H1 (cell line): ENCODE data around the gene GPR17. TPM values are rescaled to one million over a fixed set of nuclear protein-coding genes. Genes with fewer than 3 reads are reported as not detected.

Source experiments
- CTCF ChIA-PET: fragments of 300-600 bp; sonication (Branson Sonifier 250); formaldehyde crosslinking; loops from one replicate; lab custom pipeline; 2021; ENCODE audit not compliant: partially characterized antibody; lab: Charles Lee
- POLR2A ChIA-PET: fragments of 300-600 bp; sonication (Branson Sonifier 250); formaldehyde crosslinking; loops from one replicate; lab custom pipeline; 2021; ENCODE audit warnings: inconsistent platforms; ENCODE audit not compliant: partially characterized antibody; lab: Charles Lee
- DNase-seq, 2 experiments: peaks; one replicate each; pipeline versions ENCODE4 v3.0.0 to v3.0.0-alpha.2; 2010 to 2022; ENCODE audit warnings: low spot score in 2 of 2, low read depth in 1 of 2, mixed read lengths in 1 of 2
- FAIRE-seq: peaks from 2 replicates; lab custom pipeline; 2011; peaks lifted over from hg19 to GRCh38; lab: Jason Lieb, UNC
- H2AFZ ChIP-seq: 2 replicates; pipeline ENCODE4 v1.8.1; 2012; ENCODE audit warnings: low read length, inconsistent platforms
- H2AK5ac ChIP-seq: 2 replicates; pipeline ENCODE4 v1.6.1; 2013; ENCODE audit warnings: low read depth, low read length
- H2BK120ac ChIP-seq: replicated peaks from 2 replicates; pipeline ENCODE3; 2013; ENCODE audit warnings: low read depth, low read length, inconsistent platforms
- H2BK12ac ChIP-seq: 2 replicates; pipeline ENCODE4 v1.6.1; 2013; ENCODE audit warnings: low read depth, low read length
- H2BK15ac ChIP-seq: 2 replicates; pipeline ENCODE4 v1.6.1; 2013; ENCODE audit warnings: low read length
- H2BK20ac ChIP-seq: 2 replicates; pipeline ENCODE4 v1.6.1; 2013; ENCODE audit warnings: low read length
- H2BK5ac ChIP-seq: 2 replicates; pipeline ENCODE4 v1.6.1; 2013; ENCODE audit warnings: low read depth, low read length
- H3K14ac ChIP-seq: 2 replicates; pipeline ENCODE4 v1.6.1; 2013; ENCODE audit warnings: inconsistent platforms; ENCODE audit not compliant: insufficient read length
- H3K18ac ChIP-seq: 2 replicates; pipeline ENCODE4 v1.6.1; 2013; ENCODE audit warnings: low read length; ENCODE audit errors: extremely low read depth
- H3K23ac ChIP-seq: 2 replicates; pipeline ENCODE4 v1.6.1; 2013; ENCODE audit warnings: inconsistent platforms; ENCODE audit not compliant: insufficient read length
- H3K23me2 ChIP-seq: 2 replicates; pipeline ENCODE4 v1.6.1; 2013; ENCODE audit warnings: low read depth, low read length
- H3K27ac ChIP-seq: 2 replicates; pipeline ENCODE4 v1.6.1; 2011; ENCODE audit warnings: low read depth, low read length, inconsistent platforms
- H3K27me3 ChIP-seq, 4 experiments: replicated peaks in 1 of 4; 1 replicate in 1 of 4; 2 replicates in 3 of 4; pipeline versions ENCODE4 v1.6.1 to v1.8.1; 2011 to 2013; ENCODE audit warnings: low read length in 3 of 4, mild to moderate bottlenecking in 3 of 4, inconsistent platforms in 2 of 4, mixed read lengths in 2 of 4, moderate library complexity in 1 of 4; ENCODE audit not compliant: control insufficient read depth in 3 of 4, insufficient read depth in 3 of 4; ENCODE audit errors: extremely low read depth in 1 of 4
- H3K36me3 ChIP-seq, 4 experiments: 2 replicates each; pipeline versions ENCODE4 v1.6.1 to v1.8.1; 2011 to 2013; ENCODE audit warnings: mild to moderate bottlenecking in 4 of 4, low read length in 3 of 4, moderate library complexity in 2 of 4, control low read depth in 1 of 4, inconsistent platforms in 1 of 4; ENCODE audit not compliant: insufficient read depth in 4 of 4, control insufficient read depth in 2 of 4
- H3K4ac ChIP-seq: replicated peaks from 2 replicates; pipeline ENCODE3; 2013; ENCODE audit warnings: low read length, low read depth, mixed read lengths, inconsistent platforms; ENCODE audit not compliant: insufficient read length
- H3K4me1 ChIP-seq, 4 experiments: replicated peaks in 1 of 4; 1 replicate in 1 of 4; 2 replicates in 3 of 4; pipeline versions ENCODE4 v1.6.1 to v1.8.1; 2011 to 2013; ENCODE audit warnings: low read length in 3 of 4, inconsistent platforms in 2 of 4, mixed read lengths in 1 of 4; ENCODE audit not compliant: insufficient read depth in 4 of 4, control insufficient read depth in 3 of 4
- H3K4me2 ChIP-seq, 2 experiments: 2 replicates each; pipeline versions ENCODE4 v1.6.1 to v1.8.1; 2011 to 2013; ENCODE audit warnings: low read depth in 2 of 2, low read length in 2 of 2, control low read depth in 1 of 2, inconsistent platforms in 1 of 2, mild to moderate bottlenecking in 1 of 2; ENCODE audit not compliant: insufficient read depth in 1 of 2
- H3K4me3 ChIP-seq, 4 experiments: fragments of 200-600, 300-600 bp in 1 of 4; sonication (generic), shearing (Covaris generic), sonication (Bioruptor Twin) in 1 of 4; 2 replicates each; pipeline versions ENCODE4 v1.5.1 to v1.8.1; 2011 to 2016; ENCODE audit warnings: low read length in 4 of 4, low read depth in 3 of 4, control low read depth in 2 of 4, inconsistent platforms in 2 of 4, mild to moderate bottlenecking in 2 of 4, mixed read lengths in 1 of 4, moderate library complexity in 1 of 4; ENCODE audit not compliant: insufficient read depth in 2 of 4; ENCODE audit errors: extremely low read depth in 1 of 4
- H3K56ac ChIP-seq: replicated peaks from 2 replicates; pipeline ENCODE3; 2013; ENCODE audit warnings: low read depth, mild to moderate bottlenecking, mixed read lengths, low read length, inconsistent platforms; ENCODE audit not compliant: insufficient read length
- H3K79me1 ChIP-seq: 2 replicates; pipeline ENCODE4 v1.6.1; 2013; ENCODE audit warnings: low read depth, low read length, control low read depth
- H3K79me2 ChIP-seq, 2 experiments: 2 replicates each; pipeline versions ENCODE4 v1.6.1 to v1.8.1; 2012 to 2013; ENCODE audit warnings: low read length in 2 of 2, mild to moderate bottlenecking in 2 of 2, inconsistent platforms in 1 of 2; ENCODE audit not compliant: insufficient read depth in 2 of 2, control insufficient read depth in 1 of 2
- H3K9ac ChIP-seq, 4 experiments: replicated peaks in 1 of 4; 1 replicate in 1 of 4; 2 replicates in 3 of 4; pipeline versions ENCODE4 v1.6.1 to v1.8.1; 2011 to 2013; ENCODE audit warnings: low read depth in 3 of 4, low read length in 3 of 4, control low read depth in 2 of 4, mild to moderate bottlenecking in 2 of 4, moderate library complexity in 2 of 4, inconsistent platforms in 1 of 4; ENCODE audit errors: extremely low read depth in 1 of 4
- H3K9me3 ChIP-seq, 2 experiments: 2 replicates each; pipeline versions ENCODE4 v1.6.1 to v1.8.1; 2012 to 2013; ENCODE audit warnings: mild to moderate bottlenecking in 2 of 2, moderate library complexity in 2 of 2, control low read depth in 1 of 2, inconsistent platforms in 1 of 2, low read depth in 1 of 2, low read length in 1 of 2, mixed read lengths in 1 of 2; ENCODE audit not compliant: insufficient read depth in 2 of 2
- H4K20me1 ChIP-seq, 2 experiments: replicated peaks in 1 of 2; 2 replicates each; pipeline versions ENCODE3 to v1.8.1; 2011 to 2013; ENCODE audit warnings: inconsistent platforms in 2 of 2, low read length in 2 of 2, mild to moderate bottlenecking in 1 of 2; ENCODE audit not compliant: insufficient read depth in 2 of 2, control insufficient read depth in 1 of 2
- H4K5ac ChIP-seq: 2 replicates; pipeline ENCODE4 v1.6.1; 2013; ENCODE audit warnings: low read length, low read depth, mixed read lengths, inconsistent platforms; ENCODE audit not compliant: insufficient read length
- H4K8ac ChIP-seq: 2 replicates; pipeline ENCODE4 v1.8.0; 2013; ENCODE audit warnings: mild to moderate bottlenecking, moderate library complexity, low read length, inconsistent platforms; ENCODE audit not compliant: insufficient read depth; ENCODE audit errors: extremely low read depth
- H4K91ac ChIP-seq: replicated peaks from 2 replicates; pipeline ENCODE3; 2013; ENCODE audit warnings: low read length, mixed read lengths, inconsistent platforms; ENCODE audit not compliant: insufficient read length
- CBX5 ChIP-seq: fragments of 300-800, 300-1000 bp; sonication (generic); IDR thresholded peaks from 2 replicates; pipeline ENCODE4 v1.7.1; 2016; ENCODE audit warnings: antibody characterized with exemption, low read length, low read depth
- CBX8 ChIP-seq: fragments of 300-800, 300-1000 bp; sonication (generic); IDR thresholded peaks from 2 replicates; pipeline ENCODE4 v1.7.1; 2016; ENCODE audit warnings: low read depth, low read length, borderline replicate concordance
- CEBPB ChIP-seq: IDR thresholded peaks from 2 replicates; pipeline ENCODE4 v1.6.1; 2012; ENCODE audit warnings: low read depth, low read length
- FOSL1 ChIP-seq: IDR thresholded peaks from 2 replicates; pipeline ENCODE4 v1.6.1; 2011; ENCODE audit warnings: mild to moderate bottlenecking, low read depth, low read length, moderate library complexity; ENCODE audit not compliant: insufficient read depth
- HDAC6 ChIP-seq: IDR thresholded peaks from one replicate; pipeline ENCODE4 v1.7.1; 2012; ENCODE audit warnings: low read depth, mild to moderate bottlenecking, inconsistent platforms, low read length, moderate library complexity
- MAFK ChIP-seq: IDR thresholded peaks from 2 replicates; pipeline ENCODE4 v1.6.1; 2012; ENCODE audit warnings: low read depth, mild to moderate bottlenecking, improper control_type of control experiment, low read length
- POU5F1 ChIP-seq: IDR thresholded peaks from 2 replicates; pipeline ENCODE4 v1.6.1; 2011; ENCODE audit warnings: low read depth, mild to moderate bottlenecking, low read length, moderate library complexity
- RFX5 ChIP-seq: IDR thresholded peaks from 2 replicates; pipeline ENCODE4 v1.6.1; 2011; ENCODE audit warnings: low read depth, low read length, improper control_type of control experiment, borderline replicate concordance
- SIN3A ChIP-seq, 2 experiments: IDR thresholded peaks in 1 of 2; conservative IDR thresholded peaks in 1 of 2; 2 replicates each; pipeline ENCODE4 v1.6.1; 2011 to 2012; ENCODE audit warnings: low read length in 2 of 2, improper control_type of control experiment in 1 of 2, low read depth in 1 of 2, mild to moderate bottlenecking in 1 of 2
- SP1 ChIP-seq: IDR thresholded peaks from 2 replicates; pipeline ENCODE4 v1.6.1; 2011; ENCODE audit warnings: low read depth, low read length
- TAF1 ChIP-seq: IDR thresholded peaks from 2 replicates; pipeline ENCODE4 v1.6.1; 2011; ENCODE audit warnings: mild to moderate bottlenecking, low read depth, low read length
- TCF12 ChIP-seq: IDR thresholded peaks from 2 replicates; pipeline ENCODE4 v1.6.1; 2011; ENCODE audit warnings: low read depth, mild to moderate bottlenecking, low read length
- WGBS, 2 experiments: shearing (Covaris generic) in 1 of 2; methylation state at CpG; one replicate each; pipeline versions ENCODE4 v1.1.6 to v1.1.7; 2013 to 2015; ENCODE audit warnings: low lambda C conversion rate in 2 of 2, mixed read lengths in 2 of 2, inconsistent platforms in 1 of 2, low coverage in 1 of 2, missing lambda C conversion rate in 1 of 2; ENCODE audit not compliant: insufficient replicate concordance in 2 of 2, insufficient coverage in 1 of 2, insufficient read length in 1 of 2; ENCODE audit errors: extremely low coverage in 1 of 2, missing lambda C conversion rate in 1 of 2; 5-methylcytosine and 5-hydroxymethylcytosine counted together
- polyA plus RNA-seq, 7 experiments: library from polyadenylated mRNA; depleted of rRNA in 3 of 7; stranded (reverse) in 5 of 7; unstranded in 2 of 7; fragments of >200 nt in 5 of 7; fragments of 200-250 nt in 2 of 7; gene quantifications; 1 replicate in 5 of 7; 2 replicates in 1 of 7; 4 replicates in 1 of 7; pipeline versions ENCODE4 v1.2.1 to v1.2.3, GENCODE V29; 2011 to 2013; ENCODE audit warnings: missing spikeins in 2 of 7, mixed read lengths in 2 of 7
- total RNA-seq: library from RNA; stranded (reverse); fragmentation: NEBNext Ultra II Directional; extraction: Animal tissue kit (Norgen Biotek cat#: 25700); gene quantifications from 2 replicates; pipeline ENCODE4 v1.2.1, GENCODE V29; 2021
- TF ChIP-seq, protein P1 (sequence below): IDR thresholded peaks from 2 replicates; pipeline ENCODE4 v1.6.1; 2011; ENCODE audit warnings: low read depth, mild to moderate bottlenecking, low read length; ENCODE audit not compliant: insufficient read depth

GPR17 gene
- total and polyA plus RNA-seq, 2 of the 8 experiments (the other 6 are each of a cell fraction or from before 2014, with no cell fraction given) = 0.03 TPM; not detected in 1

DNA sequence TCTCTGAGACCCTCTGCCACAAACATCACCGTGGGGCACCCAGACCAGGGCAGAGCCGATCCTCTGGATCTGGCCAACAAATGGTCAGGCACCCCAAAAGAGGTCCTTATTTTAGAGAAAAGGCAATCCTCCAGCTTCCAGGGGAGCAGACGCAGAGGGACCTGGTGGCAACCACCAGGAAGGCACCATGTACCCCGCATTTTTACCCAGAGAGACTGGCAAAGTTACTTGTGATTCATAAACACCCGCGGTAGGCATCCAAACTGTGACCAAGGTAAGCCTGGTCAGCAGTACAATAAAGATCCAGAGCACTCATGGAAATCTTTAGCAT lies 18.9 kb downstream of the GPR17 start:
- no peaks in the 10 kb centered on the region for H3K9me3 ChIP-seq
- H4K5ac ChIP-seq = no peak overlapping the region
- FAIRE-seq (no peak), DNase-seq (no peak)
- CTCF ChIA-PET = interaction anchor here (0.6 to 2.6 kb wide), 6 partner anchors 12 to 244 kb away, joined by 3 to 11 read pairs (median 4); no protein-coding TSS in a partner anchor
- no peak overlapping the region for H3K56ac ChIP-seq
- no peak overlapping the region for H2BK15ac ChIP-seq
- H2BK120ac ChIP-seq = no peak overlapping the region
- H3K23ac ChIP-seq = no peak overlapping the region
- POLR2A ChIA-PET = interaction anchor here (3.8 kb wide), 1 partner anchor 10 kb away, joined by 21 read pairs; the partner anchor contains the start of gene LIMS2
- H3K79me2 ChIP-seq = no peaks in the 10 kb centered on the region
- H3K23me2 ChIP-seq = peaks cover 3% of the 10 kb centered on the region; the same call in 1 of the 2 replicates
- H4K8ac ChIP-seq = no peak overlapping the region
- no peaks in the 10 kb centered on the region for H3K79me1 ChIP-seq
- peak overlapping the region in 1 of 4 experiments; percentile 63; a peak in 1 of 8 replicates for H3K4me3 ChIP-seq
- peak overlapping the region; percentile 63 for H3K4ac ChIP-seq
- H3K36me3 ChIP-seq = no peaks in the 10 kb centered on the region
- WGBS, 2 experiments = 89% methylated on average over 6 of the region's 6 CpGs; no CpG with 5 or more reads in 1 of the 2 experiments
- H3K27me3 ChIP-seq = peaks cover 9 to 33% (median 25%) of the 10 kb centered on the region in 4 experiments
- H3K4me1 ChIP-seq = peaks cover 0 to 3% (median 0%) of the 10 kb centered on the region in 4 experiments; a peak in 3 of 7 replicates
- no peaks in the 10 kb centered on the region for H4K20me1 ChIP-seq
- H2BK20ac ChIP-seq = no peak overlapping the region
- no peak overlapping the region for H2AK5ac ChIP-seq
- H4K91ac ChIP-seq = no peak overlapping the region
- H3K27ac ChIP-seq = no peak overlapping the region
- H3K14ac ChIP-seq = no peak overlapping the region
- no peak overlapping the region for H2BK12ac ChIP-seq
- peak overlapping the region; percentile 43 to 71 for H3K4me2 ChIP-seq
- H2AFZ ChIP-seq = peak overlapping the region; percentile 91; the same call in 1 of the 2 replicates
- no peak overlapping the region for H3K18ac ChIP-seq
- no peak overlapping the region for H3K9ac ChIP-seq
- no peak overlapping the region for H2BK5ac ChIP-seq
- TF ChIP-seq, protein P1, sequence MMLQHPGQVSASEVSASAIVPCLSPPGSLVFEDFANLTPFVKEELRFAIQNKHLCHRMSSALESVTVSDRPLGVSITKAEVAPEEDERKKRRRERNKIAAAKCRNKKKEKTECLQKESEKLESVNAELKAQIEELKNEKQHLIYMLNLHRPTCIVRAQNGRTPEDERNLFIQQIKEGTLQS = no peak
- no peak for TF ChIP-seq POU5F1
- no peak for TF ChIP-seq CBX8
- TF ChIP-seq MAFK = no peak
- TF ChIP-seq TAF1 = no peak
- TF ChIP-seq HDAC6 = no peak
- no peak for TF ChIP-seq TCF12
- TF ChIP-seq CBX5 = no peak
- TF ChIP-seq RFX5 = no peak
- no peak for TF ChIP-seq SP1
- no peak for TF ChIP-seq SIN3A (conservative IDR thresholded peaks at IDR 0.05 in 1 of 2, IDR thresholded peaks at IDR 0.05 in 1 of 2; ENCODE audit: low read depth in 1 of 2, low read length in 2 of 2)
- no peak for TF ChIP-seq FOSL1
- no peak for TF ChIP-seq CEBPB
